Retina (tissue), 1 donor: ENCODE results near the gene RSU1.

ENCODE experiments used
- DNase-seq: peaks from one replicate; pipeline ENCODE4 v3.0.0-alpha.2; 2016

RSU1 gene

DNA sequence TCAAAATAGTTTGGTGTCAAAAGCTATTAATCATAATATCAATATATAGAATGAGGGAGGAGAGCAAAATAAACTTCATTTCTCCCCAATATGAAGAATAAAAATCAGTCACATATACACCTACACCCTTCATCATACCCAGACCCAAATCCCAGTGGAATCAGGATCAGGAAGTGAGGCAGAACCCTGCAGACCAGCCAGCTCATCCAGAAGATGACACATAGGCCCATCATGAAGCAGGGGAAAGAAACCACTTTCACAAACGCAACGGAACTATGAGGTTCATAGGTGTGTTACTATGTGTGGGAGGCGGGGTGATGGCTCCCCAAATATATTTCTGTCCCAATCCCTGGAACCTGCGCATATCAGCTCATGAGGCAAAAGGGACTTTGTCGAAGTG, 89.0 kb downstream of the RSU1 start:
- no peak for DNase-seq

DNA sequence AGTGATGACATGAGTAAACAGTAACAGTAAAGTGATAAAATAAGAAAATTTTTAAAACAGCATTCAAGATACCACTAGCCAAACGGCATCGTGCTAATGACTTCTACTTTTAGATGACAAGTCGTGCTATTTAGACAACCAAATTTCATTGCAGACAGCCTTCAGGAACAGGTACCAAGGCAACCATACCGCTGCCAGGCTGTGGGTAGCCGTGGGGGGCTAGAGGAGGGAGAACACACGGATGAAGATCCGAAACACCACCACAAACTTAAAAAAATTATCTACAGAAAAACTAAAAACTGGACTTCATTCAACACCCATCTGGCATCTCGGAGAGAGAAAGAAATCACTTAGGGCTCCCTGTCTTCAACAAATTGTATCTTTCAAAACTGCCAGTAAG, 89.6 kb downstream of the RSU1 start:
- DNase-seq = no peak

DNA sequence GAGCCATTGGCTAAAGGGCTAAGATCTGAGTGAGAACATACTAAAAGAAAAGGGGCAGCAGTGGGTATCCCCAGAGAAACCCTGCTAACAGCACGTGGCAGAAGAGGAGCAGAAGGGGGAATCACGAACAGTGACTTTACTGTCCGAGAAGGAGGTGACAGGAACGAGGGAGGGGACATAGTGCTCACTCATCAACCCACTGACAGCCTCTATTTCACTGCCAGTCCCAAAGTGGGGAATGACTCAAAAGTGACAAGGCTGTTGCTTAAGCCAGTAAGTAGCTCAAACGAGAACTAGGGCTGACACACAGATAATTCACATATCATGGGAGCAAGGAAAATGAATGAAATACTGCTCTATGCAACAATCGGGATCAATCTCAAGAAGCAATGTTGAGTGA, 92.7 kb downstream of the RSU1 start:
- DNase-seq = no peak

DNA sequence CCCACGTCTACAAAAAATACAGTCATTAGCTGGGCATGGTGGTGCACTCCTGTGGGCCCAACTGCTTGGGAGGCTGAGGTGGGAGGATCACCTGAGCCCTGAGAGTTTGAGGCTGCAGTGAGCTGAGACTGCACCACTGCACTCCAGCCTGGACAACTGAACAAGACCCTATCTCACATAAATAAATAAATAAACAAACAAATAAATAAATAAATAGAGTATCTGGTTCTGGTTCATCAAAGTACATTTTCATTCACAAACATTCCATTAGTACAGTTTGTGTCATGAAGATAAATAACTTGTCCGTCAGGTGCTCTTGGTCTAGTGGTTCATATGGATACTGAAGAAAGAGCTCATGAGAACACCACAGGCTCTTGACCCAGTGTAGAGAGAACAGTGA, 96.4 kb downstream of the RSU1 start:
- no peak for DNase-seq

DNA sequence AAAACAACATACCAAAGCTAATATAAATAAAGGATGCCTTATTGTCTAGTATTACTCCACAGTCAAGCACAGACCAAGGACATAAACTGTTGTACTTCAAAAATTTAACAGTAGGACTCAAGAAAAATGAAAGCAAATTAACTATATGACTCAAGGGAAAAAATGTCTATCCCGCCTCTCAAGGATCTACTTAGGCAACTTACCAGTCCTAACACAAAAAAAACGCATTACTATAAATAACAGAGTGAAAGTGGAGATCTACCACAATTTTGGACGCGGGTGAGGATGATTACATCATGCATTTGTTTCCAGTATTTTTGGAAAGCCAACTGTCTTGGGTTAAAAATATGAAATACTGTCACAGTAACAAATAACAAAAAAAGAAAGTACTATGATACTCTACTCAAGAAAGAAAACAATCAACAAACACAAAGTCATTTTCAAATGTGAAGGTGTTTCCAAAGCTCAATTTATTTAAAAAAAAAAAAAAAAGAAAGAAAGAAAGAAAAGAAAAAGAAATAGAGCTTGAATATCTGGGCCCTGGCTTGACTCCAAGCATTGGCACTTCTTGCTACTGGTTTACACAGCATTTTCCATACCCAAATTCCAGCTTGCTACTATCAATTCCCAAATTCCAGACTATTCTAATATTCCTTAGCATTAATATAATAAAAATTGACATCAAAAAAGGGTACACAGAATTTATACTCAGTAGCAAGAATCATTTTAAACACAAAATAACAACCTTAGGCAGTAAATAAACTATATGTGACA, 99.4 kb downstream of the RSU1 start:
- no peak for DNase-seq

DNA sequence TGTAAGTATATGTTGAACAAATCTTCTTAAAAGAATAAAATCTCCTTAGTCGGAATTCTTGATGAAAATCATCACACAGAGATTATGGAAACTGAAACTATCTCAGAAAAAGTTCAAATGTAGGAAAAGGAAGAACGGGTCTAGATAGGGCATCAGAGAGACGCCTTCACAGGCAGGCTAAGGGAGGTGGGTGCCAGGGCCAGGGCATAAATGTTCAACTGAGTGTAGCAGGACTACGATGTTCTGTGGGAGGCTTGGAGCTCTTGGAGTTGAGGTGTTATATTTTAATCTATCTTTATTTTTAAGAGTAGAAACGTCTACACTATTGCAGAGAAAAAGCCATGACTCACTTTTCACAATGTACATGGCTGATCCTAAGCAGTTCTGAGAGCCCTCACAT, 101.2 kb downstream of the RSU1 start:
- no peak for DNase-seq

DNA sequence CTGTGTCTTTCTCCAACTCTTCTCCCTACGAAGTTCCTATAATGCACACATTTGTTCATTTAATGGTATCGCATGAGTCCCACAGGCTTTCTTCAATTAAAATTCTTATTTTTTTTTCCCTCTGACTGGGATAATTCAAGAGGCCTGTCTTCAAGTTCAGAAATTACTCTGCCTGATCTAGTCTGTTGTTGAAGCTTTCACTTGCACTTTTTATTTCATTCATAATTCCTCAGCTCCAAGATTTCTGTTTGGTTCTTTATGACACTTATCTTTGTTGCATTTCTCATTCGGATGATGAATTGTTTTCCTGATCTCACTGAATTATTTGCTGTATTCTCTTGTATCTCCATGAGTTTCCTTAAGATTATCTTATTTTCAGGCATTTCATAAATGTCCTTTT, 103.9 kb downstream of the RSU1 start:
- DNase-seq = no peak

DNA sequence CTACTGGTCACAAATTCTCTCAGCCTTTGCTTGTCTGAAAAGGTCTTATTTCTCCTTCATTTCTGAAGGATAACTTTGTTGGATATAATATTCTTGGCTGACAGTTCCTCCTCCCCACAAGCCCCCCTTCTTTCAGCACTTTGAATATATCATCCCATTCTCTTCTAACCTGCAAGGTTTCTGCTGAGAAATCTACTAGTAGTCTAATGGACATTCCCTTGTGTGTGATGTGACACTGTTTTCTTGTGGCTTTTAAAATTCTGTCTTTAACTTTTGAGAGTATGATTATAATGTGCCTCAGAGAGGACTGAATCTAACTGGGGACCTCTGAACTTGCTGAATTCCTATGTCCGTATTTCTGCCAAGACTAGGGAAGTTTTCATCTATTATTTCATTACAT, 104.3 kb downstream of the RSU1 start:
- no peak for DNase-seq

DNA sequence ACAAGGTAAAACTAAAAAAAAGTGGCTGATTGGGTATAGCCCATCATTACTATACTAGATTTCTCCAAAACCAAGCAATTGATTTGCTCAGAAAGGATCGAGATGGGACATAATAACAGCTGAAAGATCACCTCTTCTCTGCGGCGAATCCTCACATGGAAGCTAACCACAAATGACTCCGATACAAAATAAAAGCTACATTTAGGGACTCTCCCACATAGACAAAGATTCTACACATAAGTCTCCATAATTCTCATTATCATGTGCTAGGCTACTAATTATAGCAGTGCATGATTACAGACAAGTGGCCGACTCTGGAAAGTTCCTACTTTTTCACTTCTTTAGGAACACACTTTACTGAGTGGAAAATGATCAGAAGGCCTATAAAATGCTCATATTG, 116.9 kb downstream of the RSU1 start:
- no peak for DNase-seq

DNA sequence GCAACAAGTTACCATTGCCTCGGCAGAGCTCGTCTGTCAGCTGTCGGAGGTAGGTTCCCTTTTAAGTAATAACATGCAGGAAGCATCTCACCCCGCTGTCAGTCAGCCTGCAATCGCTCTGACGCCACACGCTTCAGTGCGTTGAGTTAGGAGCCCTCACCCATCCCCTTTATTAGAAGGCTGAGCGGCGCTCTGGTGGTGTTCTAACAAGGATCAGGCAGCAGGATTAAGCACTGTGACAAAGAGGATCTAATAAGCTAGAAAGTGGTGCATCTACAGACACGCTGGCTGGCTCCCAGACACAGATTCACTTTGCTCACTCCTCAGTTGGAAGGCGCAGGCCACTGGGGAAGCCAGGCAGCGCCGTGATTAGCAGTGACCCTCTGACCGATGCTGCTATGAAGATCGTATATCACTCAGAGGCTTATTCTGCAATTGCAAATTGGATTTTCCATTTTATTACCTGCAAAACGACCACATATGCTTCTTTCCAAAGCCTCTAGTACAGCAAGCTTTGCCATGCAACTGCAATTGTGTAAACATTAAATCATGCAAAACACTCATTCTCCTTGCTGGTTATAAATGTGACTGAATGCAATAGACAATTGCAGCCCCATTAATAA, 117.7 kb downstream of the RSU1 start:
- peak; percentile 80 for DNase-seq

DNA sequence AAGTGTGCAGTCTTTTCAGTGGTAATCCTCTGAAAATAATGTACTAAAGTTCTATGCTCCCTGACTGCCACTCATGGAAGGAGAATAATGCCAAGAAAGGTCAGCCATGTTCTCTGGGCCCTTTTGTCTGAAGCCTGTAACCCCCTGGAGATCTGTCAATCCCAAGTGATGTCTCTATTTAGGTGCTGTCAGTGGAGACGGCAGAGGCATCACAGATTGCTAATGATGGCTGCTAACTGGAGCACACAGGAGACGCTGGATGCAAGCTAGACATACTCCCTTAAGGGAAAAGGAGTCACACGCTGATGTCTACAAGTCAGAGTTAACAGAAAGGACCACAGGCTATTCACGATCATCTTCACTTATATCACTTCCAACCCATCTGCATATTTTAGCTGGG, 118.8 kb downstream of the RSU1 start:
- DNase-seq = peak; percentile 57

DNA sequence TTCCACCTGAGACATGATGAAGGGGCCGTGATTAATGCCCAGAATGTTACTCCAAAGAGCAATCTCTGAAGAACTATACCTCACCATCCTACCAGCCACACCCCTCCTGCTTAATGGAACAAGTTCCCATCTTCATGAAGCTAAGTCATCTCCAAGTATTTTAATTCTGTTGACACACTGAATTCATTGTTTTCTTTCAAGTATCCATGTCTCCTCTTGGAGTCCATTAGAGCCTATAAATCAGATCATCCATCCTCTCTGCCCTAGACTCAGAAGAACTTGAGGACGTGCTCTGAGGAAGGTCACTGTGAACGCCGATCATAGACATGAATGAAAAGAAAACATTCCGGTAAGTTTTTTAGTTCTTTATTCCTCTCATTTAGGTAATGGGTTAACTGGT, 126.8 kb downstream of the RSU1 start:
- no peak for DNase-seq

DNA sequence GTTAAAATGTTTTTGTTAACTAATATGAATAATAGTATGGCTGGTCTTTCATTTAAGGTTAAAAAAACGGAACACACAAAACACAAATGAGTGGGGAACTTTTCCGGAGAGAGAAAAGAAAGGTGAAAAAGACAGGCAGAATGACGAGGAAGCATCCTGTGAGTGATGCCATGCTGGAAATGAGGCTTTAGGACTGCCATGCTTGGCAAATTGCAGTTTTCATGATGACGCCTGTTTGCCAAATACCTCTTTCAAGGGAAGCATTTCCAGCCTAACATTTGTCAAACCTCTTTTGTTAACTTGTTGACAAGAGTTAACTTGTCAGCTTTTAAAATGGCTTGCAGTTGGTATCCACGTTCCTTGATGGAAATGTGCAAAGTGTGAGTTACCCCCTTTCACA, 127.5 kb downstream of the RSU1 start:
- DNase-seq = no peak

DNA sequence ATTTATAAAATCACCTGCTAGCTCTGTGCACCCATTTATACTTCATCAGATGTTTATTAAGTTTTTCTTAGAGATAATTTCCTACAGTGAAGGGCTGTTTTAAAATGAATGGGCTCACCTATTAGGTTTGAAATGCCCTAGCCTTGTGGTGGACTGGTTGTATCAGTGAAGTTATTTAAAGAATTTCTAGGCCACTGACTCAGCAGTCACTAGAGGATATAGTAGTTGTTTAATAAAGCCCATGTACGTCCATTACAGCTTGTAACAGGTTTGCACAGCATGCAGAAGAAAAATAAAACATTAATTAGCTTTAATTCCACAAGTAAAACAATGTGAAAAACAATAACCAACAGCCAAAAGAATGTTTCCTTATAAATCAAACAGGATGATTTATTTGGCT, 128.0 kb downstream of the RSU1 start:
- no peak for DNase-seq

DNA sequence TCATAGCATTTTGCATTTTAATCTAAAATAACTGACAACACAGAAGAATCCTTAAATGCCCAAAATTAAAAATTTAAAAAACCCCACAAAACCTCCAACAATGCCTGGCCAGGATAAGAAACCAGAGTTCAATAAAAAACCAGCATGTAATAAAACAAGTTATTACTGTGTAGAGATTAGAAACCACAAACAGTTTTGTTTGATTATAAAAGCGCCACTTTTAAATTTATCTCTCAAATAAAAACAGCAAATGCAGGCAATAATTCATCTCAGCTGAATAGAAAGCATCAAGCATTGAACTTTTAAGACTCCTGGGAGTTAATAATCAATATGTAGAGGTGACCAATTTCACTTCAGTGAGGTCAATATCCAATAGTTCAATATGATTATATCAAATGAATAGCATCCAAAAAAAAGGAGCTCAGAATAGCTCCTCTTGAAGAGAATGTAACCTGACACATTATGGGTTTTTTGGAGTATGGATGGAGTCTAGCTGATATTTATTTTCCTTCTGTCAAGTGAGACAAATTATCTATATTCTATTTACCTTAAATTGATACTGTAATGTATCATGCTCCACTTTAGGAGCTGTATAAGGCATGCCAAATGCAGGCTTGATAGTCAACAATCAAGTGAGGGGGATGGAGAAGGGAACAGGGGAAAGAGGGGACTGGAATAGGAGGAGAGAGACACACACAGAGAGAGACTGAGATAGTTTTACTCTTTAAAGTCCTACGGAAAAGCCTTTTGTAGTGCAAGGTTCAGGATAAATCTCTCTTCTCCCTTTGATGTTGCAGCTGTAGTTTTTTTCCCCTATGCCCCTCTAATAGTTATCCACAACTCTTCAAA, 130.9 kb downstream of the RSU1 start:
- no peak for DNase-seq

DNA sequence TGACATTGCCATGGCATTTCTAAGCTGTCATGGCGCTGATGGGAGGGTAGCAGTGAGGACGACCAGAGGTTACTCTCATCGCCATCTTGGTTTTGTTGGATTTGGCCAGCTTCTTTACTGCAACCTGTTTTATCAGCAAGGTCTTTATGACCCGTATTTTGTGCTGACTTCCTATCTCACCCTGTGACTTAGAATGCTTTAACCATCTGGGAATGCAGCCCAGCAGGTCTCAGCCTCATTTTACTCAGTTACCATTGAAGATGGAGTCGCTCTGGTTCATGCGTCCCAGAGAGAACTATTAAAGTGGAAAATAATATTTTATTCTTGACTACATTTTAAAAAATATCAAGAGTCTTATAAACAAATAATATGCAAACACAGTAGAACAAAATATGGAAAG, 131.7 kb downstream of the RSU1 start:
- DNase-seq = no peak

DNA sequence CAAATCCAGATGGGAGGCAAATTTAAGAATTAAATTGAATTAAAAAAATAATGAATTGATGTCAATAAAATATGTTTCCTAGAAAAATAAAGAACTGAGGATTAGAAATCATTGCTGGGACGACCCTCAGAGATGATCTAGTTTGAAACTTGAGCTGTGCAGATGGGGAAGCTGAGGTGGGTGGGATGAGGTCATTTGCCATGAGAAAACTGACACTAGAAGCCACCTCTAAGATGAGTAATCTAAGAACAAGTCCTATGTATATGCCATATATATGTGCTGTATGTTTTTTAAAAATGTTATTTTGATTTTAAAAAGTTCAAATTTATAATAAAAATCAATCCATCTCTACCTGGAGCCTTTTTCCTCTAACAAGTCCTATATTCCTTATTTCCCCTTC, 135.7 kb downstream of the RSU1 start:
- no peak for DNase-seq

DNA sequence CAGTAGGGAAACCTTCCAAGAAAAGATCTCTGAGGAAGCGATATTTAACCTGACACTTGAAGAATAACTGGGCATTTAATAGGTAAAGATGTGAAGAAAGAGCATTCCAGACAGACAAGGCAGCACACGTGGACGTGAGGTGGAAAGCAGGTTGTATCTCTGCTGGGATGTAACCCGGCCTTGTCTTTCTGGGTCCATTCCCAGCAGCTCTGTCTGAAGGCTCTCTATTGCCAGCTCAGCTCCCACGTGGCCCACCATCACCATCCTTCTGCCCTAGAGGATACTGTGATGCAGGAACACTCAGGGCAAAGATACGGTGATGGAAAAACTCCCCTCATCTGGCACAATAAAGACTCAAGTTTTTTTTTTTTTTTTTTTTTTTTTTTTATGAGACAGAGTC, 137.7 kb downstream of the RSU1 start:
- no peak for DNase-seq

DNA sequence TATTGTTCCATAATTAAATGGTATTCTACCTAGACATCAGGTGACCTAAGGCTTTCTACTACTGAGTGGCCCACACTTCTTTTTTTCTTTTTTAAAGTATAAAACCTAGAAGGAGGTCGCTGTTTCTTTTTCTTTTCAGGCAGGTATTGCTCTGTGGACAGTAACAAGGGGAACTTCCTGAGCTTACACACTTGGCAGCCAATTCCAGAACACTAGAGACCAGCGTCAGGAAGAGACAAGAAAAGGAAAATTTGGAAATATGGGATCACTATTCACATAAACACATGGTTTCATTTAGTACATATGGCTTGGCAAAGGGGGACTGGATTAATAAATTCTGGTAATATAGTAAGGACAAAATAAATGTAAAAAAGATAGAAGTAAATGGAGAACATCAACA, 141.9 kb downstream of the RSU1 start:
- DNase-seq = no peak

DNA sequence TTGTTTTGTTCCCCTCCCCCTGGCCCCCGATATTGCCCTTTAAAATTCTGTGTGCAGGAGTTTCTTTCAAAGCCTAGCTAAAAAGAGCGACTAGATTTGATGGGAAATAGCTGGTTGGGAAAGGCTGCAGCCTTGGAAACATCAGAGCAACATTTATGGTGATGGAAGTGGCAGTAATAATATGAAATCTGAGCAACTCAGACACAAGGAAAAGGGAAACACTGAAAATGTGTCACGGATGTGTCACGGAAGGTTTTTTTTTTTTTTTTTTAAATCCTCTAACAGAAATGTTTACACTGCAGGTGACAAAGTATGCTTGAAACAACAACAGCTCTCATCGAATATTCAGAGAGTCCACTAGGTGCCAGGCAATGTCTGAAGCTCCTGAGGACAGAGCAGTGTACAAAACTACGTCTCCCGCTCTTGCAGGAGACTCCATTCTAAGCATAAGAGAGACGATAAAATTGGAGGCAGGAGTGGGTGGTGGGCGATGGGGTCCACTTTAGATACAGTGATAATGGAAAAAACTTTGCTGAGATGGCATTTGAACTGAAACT, 143.0 kb downstream of the RSU1 start:
- DNase-seq = no peak

DNA sequence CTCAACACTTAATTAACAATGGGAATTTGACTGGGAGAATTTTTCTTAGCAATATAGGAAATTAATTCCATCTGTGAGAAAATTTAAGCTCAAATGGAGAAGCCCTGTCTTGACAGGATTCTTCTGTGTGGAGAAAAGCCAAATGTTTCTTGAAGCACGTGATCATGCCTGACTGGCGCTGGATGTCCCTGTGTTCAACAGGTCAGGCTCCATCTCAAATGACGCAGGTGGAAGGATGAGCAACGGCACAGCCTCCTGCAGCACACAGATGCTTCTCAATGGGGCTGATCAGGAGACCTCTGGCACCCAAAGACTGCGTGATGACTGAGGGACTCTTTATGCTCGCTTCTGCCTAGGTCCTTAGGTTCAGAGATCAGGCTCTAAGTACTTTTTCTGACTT, 143.8 kb downstream of the RSU1 start:
- DNase-seq = no peak

DNA sequence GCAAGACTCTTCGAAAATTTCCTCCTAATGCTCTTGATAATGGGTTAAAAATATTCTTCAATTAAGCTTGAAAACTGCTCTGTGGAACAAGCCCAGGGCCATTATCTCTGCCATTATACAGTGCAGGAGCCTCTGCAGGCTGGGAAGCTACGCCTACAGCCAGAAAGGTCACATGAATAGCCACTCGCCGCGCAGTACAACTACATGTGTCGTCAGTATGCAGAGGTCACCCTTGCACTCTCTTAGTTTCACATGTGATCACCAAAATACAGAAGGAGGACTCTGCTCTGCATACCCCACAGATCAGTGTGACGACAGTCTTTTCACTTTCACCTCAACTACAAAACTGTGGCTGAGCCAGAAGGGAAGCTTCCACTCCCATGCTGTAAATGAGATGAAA, 153.8 kb downstream of the RSU1 start:
- DNase-seq = no peak

DNA sequence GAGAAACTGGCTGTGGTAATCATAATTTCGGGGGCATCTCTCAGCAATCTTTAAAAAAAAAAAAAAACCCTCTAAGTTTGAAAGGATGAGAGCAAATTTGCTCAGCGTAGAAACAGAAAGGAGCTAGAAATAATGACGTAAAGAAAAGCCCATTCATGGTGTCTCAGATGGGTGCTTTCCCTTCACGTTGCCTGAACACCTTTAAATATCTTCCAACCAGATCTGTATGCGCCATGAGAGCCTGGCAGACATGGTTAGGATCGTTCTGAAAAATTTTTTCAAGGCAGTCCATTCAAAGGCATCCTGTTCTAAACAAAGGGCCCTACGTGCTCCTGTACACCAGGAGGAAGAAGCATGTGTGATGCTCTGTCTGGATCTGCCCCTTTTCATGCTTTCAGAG, 154.3 kb downstream of the RSU1 start:
- no peak for DNase-seq

DNA sequence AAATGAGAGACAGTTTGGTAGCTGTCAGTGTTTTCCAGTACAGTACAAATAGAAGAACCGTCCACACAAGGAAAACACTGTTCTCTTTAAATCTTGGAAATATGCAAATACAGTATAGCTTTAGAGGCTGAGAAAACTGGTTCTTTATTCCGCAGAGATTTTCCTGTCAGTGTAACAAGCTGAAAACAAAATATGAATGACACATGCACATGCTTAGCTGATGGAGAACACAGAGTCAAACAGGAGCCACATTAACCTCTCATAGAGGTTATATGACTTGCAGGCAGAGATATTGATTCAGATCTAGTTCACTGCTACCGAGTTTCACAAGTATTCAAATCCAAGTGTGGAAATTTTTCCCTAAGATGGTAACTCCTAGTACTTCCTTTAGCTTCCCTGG, 160.3 kb downstream of the RSU1 start:
- peak; percentile 36 for DNase-seq
